ENCODE measurements around the gene C2CD2L. TPM values are rescaled to one million over a fixed set of nuclear protein-coding genes. Genes with fewer than 3 reads are reported as not detected.

The C2CD2L gene
- total RNA-seq, 1 experiment from 2014 or later, result 13.5 TPM

GRCh38 chr11:119089319-119089718, 17.8 kb upstream of the C2CD2L start:
- H3K27me3 Mint-ChIP-seq (ENCODE audit: insufficient read depth, unreplicated experiment), result no peaks in the 10 kb centered on the region
- no peak for DNase-seq (ENCODE audit: unreplicated experiment)
- TF ChIP-seq CTCF (IDR thresholded peaks at IDR 0.05; ENCODE audit: unreplicated experiment), result no peak
- no peak overlapping the region for H3K4me3 Mint-ChIP-seq (ENCODE audit: unreplicated experiment)
- H3K27ac Mint-ChIP-seq (ENCODE audit: low read depth, unreplicated experiment), result no peak overlapping the region
- intact Hi-C loops (cut with micrococcal nuclease), result no loop called here
- POLR2A ChIA-PET, result no interaction called here
- H3K36me3 Mint-ChIP-seq (ENCODE audit: insufficient read depth, unreplicated experiment), result peaks cover 5% of the 10 kb centered on the region
- H3K4me1 Mint-ChIP-seq (ENCODE audit: insufficient read depth, unreplicated experiment), result peaks cover 22% of the 10 kb centered on the region
- no TSS peak for BruUV-seq (replicated peaks)
- no peaks in the 10 kb centered on the region for H3K9me3 Mint-ChIP-seq (ENCODE audit: unreplicated experiment)
- CTCF ChIA-PET, result interaction anchor here (0.6 kb wide), 1 partner anchor 267 kb away, joined by 3 read pairs; no protein-coding TSS in a partner anchor

GRCh38 chr11:119091178-119091577, 16.0 kb upstream of the C2CD2L start:
- no TSS peak for BruUV-seq (replicated peaks)
- CTCF ChIA-PET, result interaction anchor here (0.6 to 1.2 kb wide), 2 partner anchors 115 to 349 kb away, joined by 4 read pairs; partner anchors contain the start of gene CBL

GRCh38 chr11:119091966-119092879, 14.9 kb upstream of the C2CD2L start:
- intact Hi-C loops (cut with micrococcal nuclease), result no loop called here
- H3K9me3 Mint-ChIP-seq (ENCODE audit: unreplicated experiment), result no peaks in the 10 kb centered on the region
- no peak overlapping the region for H3K4me3 Mint-ChIP-seq (ENCODE audit: unreplicated experiment)
- peaks cover 21% of the 10 kb centered on the region for H3K4me1 Mint-ChIP-seq (ENCODE audit: insufficient read depth, unreplicated experiment)
- peaks cover 29% of the 10 kb centered on the region for H3K36me3 Mint-ChIP-seq (ENCODE audit: insufficient read depth, unreplicated experiment)
- H3K27ac Mint-ChIP-seq (ENCODE audit: low read depth, unreplicated experiment), result peak overlapping the region; percentile 89
- H3K27me3 Mint-ChIP-seq (ENCODE audit: insufficient read depth, unreplicated experiment), result no peaks in the 10 kb centered on the region
- BruUV-seq (replicated peaks), result no TSS peak
- POLR2A ChIA-PET, result interaction anchor here (1.2 to 5.5 kb wide), 5 partner anchors 7 to 73 kb away, joined by 3 to 59 read pairs (median 29); partner anchors contain the start of genes C2CD2L, HINFP, HMBS and RPS25
- CTCF ChIA-PET, result interaction anchor here (0.6 to 2.0 kb wide), 5 partner anchors 10 to 232 kb away, joined by 3 to 4 read pairs (median 4); partner anchors contain the start of genes CBL and DPAGT1
- TF ChIP-seq CTCF (IDR thresholded peaks at IDR 0.05; ENCODE audit: unreplicated experiment), result no peak
- no peak for DNase-seq (ENCODE audit: unreplicated experiment)

More at GRCh38 chr11:119091178-119091577, 16.0 kb upstream of the C2CD2L start:
- no peaks in the 10 kb centered on the region for H3K27me3 Mint-ChIP-seq (ENCODE audit: insufficient read depth, unreplicated experiment)
- no peak for TF ChIP-seq CTCF (IDR thresholded peaks at IDR 0.05; ENCODE audit: unreplicated experiment)
- H3K9me3 Mint-ChIP-seq (ENCODE audit: unreplicated experiment), result no peaks in the 10 kb centered on the region
- intact Hi-C loops (cut with micrococcal nuclease), result no loop called here
- DNase-seq (ENCODE audit: unreplicated experiment), result no peak
- H3K36me3 Mint-ChIP-seq (ENCODE audit: insufficient read depth, unreplicated experiment), result peaks cover 20% of the 10 kb centered on the region
- H3K27ac Mint-ChIP-seq (ENCODE audit: low read depth, unreplicated experiment), result no peak overlapping the region
- H3K4me1 Mint-ChIP-seq (ENCODE audit: insufficient read depth, unreplicated experiment), result peaks cover 21% of the 10 kb centered on the region
- H3K4me3 Mint-ChIP-seq (ENCODE audit: unreplicated experiment), result no peak overlapping the region
- POLR2A ChIA-PET, result interaction anchor here (0.6 to 5.5 kb wide), 5 partner anchors 11 to 98 kb away, joined by 3 to 41 read pairs (median 3); partner anchors contain the start of genes C2CD2L, DPAGT1 and VPS11

Data from MCF 10A (cell line).